CD4-positive, alpha-beta T cell (primary cell): Measurements from ENCODE around the gene PLEKHA8. TPM values are rescaled to one million over a fixed set of nuclear protein-coding genes. Genes with fewer than 3 reads are reported as not detected.

Experiments
- ATAC-seq: fragments of 200-7000 bp; cut with Tn5 transposase; one replicate; pipeline ENCODE4 v1.10.0; 2022; ENCODE audit warnings: mild to moderate bottlenecking; ENCODE audit not compliant: poor library complexity
- CTCF ChIA-PET: fragments of 350-600 bp; sonication (Branson Sonifier 250); formaldehyde crosslinking; loops from one replicate; lab custom pipeline; 2021; ENCODE audit warnings: antibody characterized with exemption, inconsistent platforms; lab: Charles Lee
- POLR2A ChIA-PET: fragments of 350-600 bp; sonication (Branson Sonifier 250); formaldehyde crosslinking; loops from one replicate; lab custom pipeline; 2021; ENCODE audit warnings: antibody characterized with exemption, inconsistent platforms; lab: Charles Lee
- DNase-seq, 14 experiments: peaks; one replicate each; pipeline ENCODE4 v3.0.0-alpha.2; 2013 to 2020; ENCODE audit warnings: mixed read lengths in 2 of 14
- H3K27ac ChIP-seq, 2 donors: one replicate each; pipeline versions ENCODE4 v1.5.1 to v1.7.0; 2013; ENCODE audit warnings: low read length in 2 of 2, low read depth in 1 of 2, mild to moderate bottlenecking in 1 of 2
- H3K27me3 ChIP-seq, 2 experiments: 1 replicate in 1 of 2; 2 replicates in 1 of 2; pipeline versions ENCODE4 v1.6.1 to v1.7.0; 2013; ENCODE audit warnings: low read length in 2 of 2, control low read depth in 1 of 2, mild to moderate bottlenecking in 1 of 2, moderate library complexity in 1 of 2; ENCODE audit not compliant: insufficient read depth in 2 of 2, control insufficient read depth in 1 of 2
- H3K36me3 ChIP-seq: one replicate; pipeline ENCODE4 v1.6.1; 2013; ENCODE audit warnings: low read length, control low read depth; ENCODE audit not compliant: insufficient read depth
- H3K4me1 ChIP-seq: one replicate; pipeline ENCODE4 v1.6.1; 2013; ENCODE audit warnings: low read length, control low read depth; ENCODE audit not compliant: insufficient read depth
- H3K4me3 ChIP-seq: one replicate; pipeline ENCODE4 v1.5.1; 2013; ENCODE audit warnings: mild to moderate bottlenecking, low read length, moderate library complexity
- H3K9me3 ChIP-seq, 2 experiments: 1 replicate in 1 of 2; 2 replicates in 1 of 2; pipeline versions ENCODE4 v1.6.1 to v1.7.0; 2013; ENCODE audit warnings: low read length in 2 of 2, mild to moderate bottlenecking in 2 of 2, control low read depth in 1 of 2, moderate library complexity in 1 of 2; ENCODE audit not compliant: control insufficient read depth in 1 of 2, insufficient read depth in 1 of 2
- H3K27ac Mint-ChIP-seq: one replicate; pipeline ENCODE4 v1.8.0; 2020; ENCODE audit warnings: mixed read lengths
- H3K27me3 Mint-ChIP-seq: one replicate; pipeline ENCODE4 v1.8.0; 2021; ENCODE audit warnings: mixed read lengths
- H3K36me3 Mint-ChIP-seq: one replicate; pipeline ENCODE4 v1.8.0; 2021; ENCODE audit warnings: low read depth, mixed read lengths
- H3K4me1 Mint-ChIP-seq: one replicate; pipeline ENCODE4 v1.8.0; 2021; ENCODE audit warnings: low read depth, mixed read lengths
- H3K4me3 Mint-ChIP-seq: one replicate; pipeline ENCODE4 v1.8.0; 2020; ENCODE audit warnings: mild to moderate bottlenecking, mixed read lengths
- H3K9me3 Mint-ChIP-seq: one replicate; pipeline ENCODE4 v1.8.0; 2020; ENCODE audit warnings: mixed read lengths
- CTCF ChIP-seq: fragments of 200-600 bp; IDR thresholded peaks from one replicate; pipeline ENCODE4 v1.8.0; 2022; ENCODE audit warnings: antibody characterized with exemption, mild to moderate bottlenecking
- intact Hi-C, 2 experiments: fragments of 100-400 bp; cut with DNase I in 1 of 2; cut with micrococcal nuclease in 1 of 2; formaldehyde crosslinking; loops; one replicate each; pipeline versions ENCODE4 v1.15.1 to v1.9.0; 2023 to 2025; cut with DNase I, micrococcal nuclease
- total RNA-seq, 174 experiments: library from RNA in 2 of 174; stranded (reverse) in 2 of 174; gene quantifications; one replicate each; pipeline ENCODE4 v1.2.3 and lab custom pipeline; 2021 to 2026

The PLEKHA8 gene
- total RNA-seq, 2 experiments from 2014 or later, result 7.0 to 7.4 TPM

DNA sequence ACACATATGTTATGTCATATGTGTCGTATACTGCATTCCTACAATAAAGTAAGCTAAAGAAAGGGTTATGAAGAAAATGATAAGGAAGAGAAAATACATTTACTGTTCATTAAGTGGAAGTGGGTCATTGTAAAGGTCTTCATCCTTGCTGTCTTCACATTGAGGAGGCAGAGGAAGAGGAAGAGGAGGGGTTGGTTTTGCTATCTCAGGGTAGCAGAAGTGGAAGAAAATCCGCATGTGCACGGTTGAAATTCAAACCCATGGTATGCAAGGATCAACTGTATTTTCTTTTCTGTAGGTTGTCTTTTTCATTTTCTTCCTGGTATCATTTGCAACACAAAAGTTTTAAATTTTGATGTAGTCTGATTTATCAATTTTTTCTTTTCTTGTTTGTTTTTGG is 6.3 kb downstream of the PLEKHA8 start:
- Histone ChIP-seq H3K27ac (no peak overlapping the region), H3K9me3 (no peaks in the 10 kb centered on the region), H3K36me3 (no peaks in the 10 kb centered on the region), H3K4me3 (no peak overlapping the region), H3K4me1 (peaks cover 5% of the 10 kb centered on the region), H3K27me3 (no peaks in the 10 kb centered on the region)
- no peak overlapping the region for H3K4me3 Mint-ChIP-seq
- ATAC-seq, result no peak
- no peak for DNase-seq
- peaks cover under 1% of the 10 kb centered on the region for H3K36me3 Mint-ChIP-seq
- peaks cover 15% of the 10 kb centered on the region for H3K4me1 Mint-ChIP-seq
- ChIA-PET POLR2A (interaction anchor here (2.2 kb wide), 1 partner anchor 8 kb away, joined by 4 read pairs; the partner anchor contains the start of gene FKBP14), CTCF (interaction anchor here (0.9 kb wide), 1 partner anchor 27 kb away, joined by 4 read pairs; no protein-coding TSS in a partner anchor)
- TF ChIP-seq CTCF, result no peak
- H3K27ac Mint-ChIP-seq, result no peak overlapping the region
- intact Hi-C loops, result loop anchor here in 1 of 2 experiments (10.0 kb wide), 1 partner anchor 740 kb away; the partner anchor contains the start of gene MINDY4
- H3K27me3 Mint-ChIP-seq, result no peaks in the 10 kb centered on the region
- no peaks in the 10 kb centered on the region for H3K9me3 Mint-ChIP-seq

- H3K4me1 ChIP-seq, result no peaks in the 10 kb centered on the region
- no peak for TF ChIP-seq CTCF
- no peak for DNase-seq
- H3K27ac ChIP-seq, result no peak overlapping the region
- Mint-ChIP-seq H3K4me3 (no peak overlapping the region), H3K9me3 (no peaks in the 10 kb centered on the region), H3K36me3 (no peaks in the 10 kb centered on the region), H3K4me1 (peaks cover 32% of the 10 kb centered on the region), H3K27me3 (no peaks in the 10 kb centered on the region), H3K27ac (no peak overlapping the region)
- ChIA-PET POLR2A (interaction anchor here (1.4 to 2.2 kb wide), 2 partner anchors 8 to 10 kb away, joined by 4 read pairs; partner anchors contain the start of genes FKBP14 and PLEKHA8), CTCF (no interaction called here)
- no peaks in the 10 kb centered on the region for H3K27me3 ChIP-seq
- no peaks in the 10 kb centered on the region for H3K36me3 ChIP-seq
- H3K4me3 ChIP-seq, result no peak overlapping the region
- no peaks in the 10 kb centered on the region for H3K9me3 ChIP-seq
- intact Hi-C loops, result loop anchor here in 1 of 2 experiments (10.0 kb wide), 1 partner anchor 739 kb away; the partner anchor contains the start of gene MINDY4
- no peak for ATAC-seq
These were observed 8.0 kb downstream of the PLEKHA8 start for GRCh38 chr7:30036220-30036619.

GRCh38 chr7:30038196-30038980 is 10.2 kb downstream of the PLEKHA8 start:
- intact Hi-C loops, result loop anchor here in 1 of 2 experiments (10.0 kb wide), 1 partner anchor 736 kb away; the partner anchor contains the start of gene MINDY4
- Histone ChIP-seq H3K27me3 (no peaks in the 10 kb centered on the region), H3K36me3 (no peaks in the 10 kb centered on the region), H3K9me3 (no peaks in the 10 kb centered on the region), H3K27ac (no peak overlapping the region), H3K4me1 (no peaks in the 10 kb centered on the region), H3K4me3 (no peak overlapping the region)
- no peak for DNase-seq
- H3K36me3 Mint-ChIP-seq, result no peaks in the 10 kb centered on the region
- no peaks in the 10 kb centered on the region for H3K27me3 Mint-ChIP-seq
- POLR2A ChIA-PET, result interaction anchor here (4.6 kb wide), 1 partner anchor 10 kb away, joined by 21 read pairs; the partner anchor contains the start of gene PLEKHA8
- no peaks in the 10 kb centered on the region for H3K9me3 Mint-ChIP-seq
- no peak for ATAC-seq
- no peak overlapping the region for H3K4me3 Mint-ChIP-seq
- CTCF ChIA-PET, result no interaction called here
- peaks cover 43% of the 10 kb centered on the region for H3K4me1 Mint-ChIP-seq
- no peak overlapping the region for H3K27ac Mint-ChIP-seq
- TF ChIP-seq CTCF, result no peak
